Measurements from ENCODE around the gene HS3ST6. TPM values are rescaled to one million over a fixed set of nuclear protein-coding genes. Genes with fewer than 3 reads are reported as not detected.
A peak's percentile ranks its signal among the peaks of the same experiment; 100 is the strongest.

HS3ST6 gene
- total and polyA plus RNA-seq, 2 of the 13 experiments (the other 11 are each of a cell fraction or from before 2014, with no cell fraction given): not detected

DNA sequence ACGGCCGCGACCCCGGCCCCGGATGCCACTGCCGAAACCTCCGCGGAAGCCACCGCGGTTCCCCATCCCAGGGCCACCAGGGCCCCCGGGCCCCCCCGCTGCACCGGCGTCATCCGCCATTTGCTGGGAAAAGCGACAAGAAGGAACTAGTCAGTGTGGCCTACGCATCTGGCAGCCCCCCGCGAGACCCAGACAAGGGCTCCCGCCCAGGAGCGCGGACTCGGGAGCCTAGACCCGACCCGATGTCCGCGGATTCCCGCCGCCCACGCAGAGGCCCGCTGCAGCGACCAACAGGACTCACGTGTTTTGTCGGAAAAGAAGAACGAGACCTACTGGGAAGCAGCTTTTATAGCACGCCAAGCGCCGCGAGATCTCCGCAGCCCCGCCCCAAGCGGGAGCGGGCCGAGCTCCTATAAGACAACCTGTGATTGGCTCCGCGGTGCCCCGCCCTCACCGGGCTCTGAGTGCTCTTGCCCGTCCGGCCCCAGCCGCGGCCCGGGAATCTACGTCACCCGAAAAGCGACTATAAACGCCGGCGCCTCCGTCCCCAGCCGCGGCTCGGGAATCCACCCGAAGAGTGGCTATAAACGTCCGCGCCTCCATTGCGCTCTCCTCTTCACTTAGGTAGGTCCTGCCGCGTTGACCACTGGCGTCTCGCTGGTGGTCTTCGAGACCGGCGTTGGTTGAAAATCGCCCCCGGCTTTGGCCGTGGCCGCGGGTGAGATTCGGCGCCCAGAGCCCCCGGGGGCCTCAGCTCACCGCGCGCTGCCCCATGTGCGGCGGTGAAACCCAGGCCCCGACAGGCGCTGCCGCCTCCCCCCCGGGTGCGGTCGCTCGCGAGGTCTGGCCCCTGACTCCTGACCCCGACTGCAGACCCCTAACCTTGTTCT lies 46.5 kb upstream of the HS3ST6 start, which contains the start of gene RPS2 (continued):
- TF ChIP-seq, protein P1, sequence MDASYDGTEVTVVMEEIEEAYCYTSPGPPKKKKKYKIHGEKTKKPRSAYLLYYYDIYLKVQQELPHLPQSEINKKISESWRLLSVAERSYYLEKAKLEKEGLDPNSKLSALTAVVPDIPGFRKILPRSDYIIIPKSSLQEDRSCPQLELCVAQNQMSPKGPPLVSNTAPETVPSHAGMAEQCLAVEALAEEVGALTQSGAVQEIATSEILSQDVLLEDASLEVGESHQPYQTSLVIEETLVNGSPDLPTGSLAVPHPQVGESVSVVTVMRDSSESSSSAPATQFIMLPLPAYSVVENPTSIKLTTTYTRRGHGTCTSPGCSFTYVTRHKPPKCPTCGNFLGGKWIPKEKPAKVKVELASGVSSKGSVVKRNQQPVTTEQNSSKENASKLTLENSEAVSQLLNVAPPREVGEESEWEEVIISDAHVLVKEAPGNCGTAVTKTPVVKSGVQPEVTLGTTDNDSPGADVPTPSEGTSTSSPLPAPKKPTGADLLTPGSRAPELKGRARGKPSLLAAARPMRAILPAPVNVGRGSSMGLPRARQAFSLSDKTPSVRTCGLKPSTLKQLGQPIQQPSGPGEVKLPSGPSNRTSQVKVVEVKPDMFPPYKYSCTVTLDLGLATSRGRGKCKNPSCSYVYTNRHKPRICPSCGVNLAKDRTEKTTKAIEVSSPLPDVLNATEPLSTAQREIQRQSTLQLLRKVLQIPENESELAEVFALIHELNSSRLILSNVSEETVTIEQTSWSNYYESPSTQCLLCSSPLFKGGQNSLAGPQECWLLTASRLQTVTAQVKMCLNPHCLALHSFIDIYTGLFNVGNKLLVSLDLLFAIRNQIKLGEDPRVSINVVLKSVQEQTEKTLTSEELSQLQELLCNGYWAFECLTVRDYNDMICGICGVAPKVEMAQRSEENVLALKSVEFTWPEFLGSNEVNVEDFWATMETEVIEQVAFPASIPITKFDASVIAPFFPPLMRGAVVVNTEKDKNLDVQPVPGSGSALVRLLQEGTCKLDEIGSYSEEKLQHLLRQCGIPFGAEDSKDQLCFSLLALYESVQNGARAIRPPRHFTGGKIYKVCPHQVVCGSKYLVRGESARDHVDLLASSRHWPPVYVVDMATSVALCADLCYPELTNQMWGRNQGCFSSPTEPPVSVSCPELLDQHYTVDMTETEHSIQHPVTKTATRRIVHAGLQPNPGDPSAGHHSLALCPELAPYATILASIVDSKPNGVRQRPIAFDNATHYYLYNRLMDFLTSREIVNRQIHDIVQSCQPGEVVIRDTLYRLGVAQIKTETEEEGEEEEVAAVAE (CRISPR knock-in tag; IDR thresholded peaks at IDR 0.05; ENCODE audit: borderline replicate concordance): peak; percentile 100
- TF ChIP-seq KDM2A (CRISPR knock-in tag; IDR thresholded peaks at IDR 0.05; ENCODE audit: borderline replicate concordance, low read depth): peak; percentile 82
- TF ChIP-seq TAF1 (CRISPR knock-in tag; IDR thresholded peaks at IDR 0.05): peak; percentile 97
- peak; percentile 62; the same call in 1 of the 2 replicates for TF ChIP-seq SMAD3 (CRISPR knock-in tag; IDR thresholded peaks at IDR 0.05)
- TF ChIP-seq NR2F6 (IDR thresholded peaks at IDR 0.05): no peak
- TF ChIP-seq NR2F6 (CRISPR knock-in tag; IDR thresholded peaks at IDR 0.05): peak; percentile 44; the same call in 1 of the 2 replicates
- TF ChIP-seq HES4 (CRISPR knock-in tag; IDR thresholded peaks at IDR 0.05; ENCODE audit: borderline replicate concordance): peak; percentile 81; the same call in 1 of the 2 replicates
- TF ChIP-seq ZNF749 (CRISPR knock-in tag; IDR thresholded peaks at IDR 0.05; ENCODE audit: borderline replicate concordance): 0 out of 2 replicates have a peak, but pooled peaks have one; percentile 80
- TF ChIP-seq ZNF768 (CRISPR knock-in tag; IDR thresholded peaks at IDR 0.05): peak; percentile 52
- TF ChIP-seq ZNF121 (CRISPR knock-in tag; IDR thresholded peaks at IDR 0.05): 0 out of 2 replicates have a peak, but pooled peaks have one; percentile 14
- no peak for TF ChIP-seq ZMYM2 (CRISPR knock-in tag; IDR thresholded peaks at IDR 0.05)
- peak; percentile 69; the same call in 1 of the 2 replicates for TF ChIP-seq KMT2A (CRISPR knock-in tag; IDR thresholded peaks at IDR 0.05)
- peak; percentile 73; the same call in 1 of the 2 replicates for TF ChIP-seq SNAI1 (CRISPR knock-in tag; IDR thresholded peaks at IDR 0.05; ENCODE audit: borderline replicate concordance)
- TF ChIP-seq, protein P2, sequence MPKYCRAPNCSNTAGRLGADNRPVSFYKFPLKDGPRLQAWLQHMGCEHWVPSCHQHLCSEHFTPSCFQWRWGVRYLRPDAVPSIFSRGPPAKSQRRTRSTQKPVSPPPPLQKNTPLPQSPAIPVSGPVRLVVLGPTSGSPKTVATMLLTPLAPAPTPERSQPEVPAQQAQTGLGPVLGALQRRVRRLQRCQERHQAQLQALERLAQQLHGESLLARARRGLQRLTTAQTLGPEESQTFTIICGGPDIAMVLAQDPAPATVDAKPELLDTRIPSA (CRISPR knock-in tag; IDR thresholded peaks at IDR 0.05; ENCODE audit: borderline replicate concordance): peak; percentile 79; the same call in 1 of the 2 replicates
- TF ChIP-seq KLF6 (CRISPR knock-in tag; IDR thresholded peaks at IDR 0.05): peak; percentile 91; the same call in 1 of the 2 replicates
- TF ChIP-seq ONECUT2 (CRISPR knock-in tag; IDR thresholded peaks at IDR 0.05): no peak
- peak; percentile 40; the same call in 1 of the 2 replicates for TF ChIP-seq ZNF329 (CRISPR knock-in tag; IDR thresholded peaks at IDR 0.05; ENCODE audit: low read depth)
- TF ChIP-seq YEATS2 (CRISPR knock-in tag; IDR thresholded peaks at IDR 0.05; ENCODE audit: borderline replicate concordance): peak; percentile 100
- peak; percentile 59; the same call in 1 of the 2 replicates for TF ChIP-seq ZNF558 (CRISPR knock-in tag; IDR thresholded peaks at IDR 0.05; ENCODE audit: borderline replicate concordance)
- peak; percentile 67; the same call in 1 of the 2 replicates for TF ChIP-seq ZNF350 (CRISPR knock-in tag; IDR thresholded peaks at IDR 0.05; ENCODE audit: borderline replicate concordance, low read depth)
- no peak for TF ChIP-seq JUND (CRISPR knock-in tag; IDR thresholded peaks at IDR 0.05)
- TF ChIP-seq GATA4 (IDR thresholded peaks at IDR 0.05; ENCODE audit: borderline replicate concordance, low read depth): peak; percentile 84; the same call in 1 of the 2 replicates
- peak; percentile 81; the same call in 1 of the 2 replicates for TF ChIP-seq TP53 (CRISPR knock-in tag; conservative IDR thresholded peaks at IDR 0.05)
- no peak for TF ChIP-seq ZNF562 (CRISPR knock-in tag; IDR thresholded peaks at IDR 0.05; ENCODE audit: borderline replicate concordance)
- 0 out of 2 replicates have a peak, but pooled peaks have one; percentile 22 for TF ChIP-seq ATAD3A (CRISPR knock-in tag; IDR thresholded peaks at IDR 0.05)
- TF ChIP-seq ZNF841 (CRISPR knock-in tag; IDR thresholded peaks at IDR 0.05; ENCODE audit: borderline replicate concordance): no peak
